GM19438 (cell line): ENCODE data around the gene C2orf74.
"Not testable (repeated sequence)": the region's sequence is repeated elsewhere in the genome, so short reads cannot be mapped to it uniquely, and the experiment has no call there.

Experiments used
- ATAC-seq: cut with Tn5 transposase; IDR thresholded peaks from one replicate; pipeline ENCODE4 v1.9.1; 2021; ENCODE audit warnings: low read depth; ENCODE audit not compliant: unreplicated experiment

C2orf74 gene

DNA sequence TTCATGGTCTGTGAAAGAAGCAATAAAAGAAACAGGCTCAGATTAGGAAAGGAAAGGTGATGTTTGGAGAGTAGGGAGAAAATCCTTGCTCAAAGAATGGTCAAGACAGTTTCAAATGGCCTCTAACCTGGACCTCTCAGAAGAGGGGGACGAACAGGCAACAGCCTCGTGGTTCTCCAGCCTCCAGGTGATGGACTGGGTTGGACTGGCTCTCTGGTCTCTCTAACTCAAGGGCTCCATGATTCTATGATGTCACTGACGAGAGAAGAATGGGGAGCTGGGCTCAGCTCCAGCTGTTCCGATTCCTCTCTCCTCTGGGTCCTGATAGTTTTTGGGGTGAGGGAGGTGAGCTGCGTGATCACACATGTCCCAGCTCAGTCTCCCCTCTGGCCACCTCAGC is at the start of gene C2orf74:
C2orf74 (plus strand) TSS at position 301 of the 400 bp plus-strand sequence. CDS start 327 bp downstream, outside the sequence.
- no peak for ATAC-seq

DNA sequence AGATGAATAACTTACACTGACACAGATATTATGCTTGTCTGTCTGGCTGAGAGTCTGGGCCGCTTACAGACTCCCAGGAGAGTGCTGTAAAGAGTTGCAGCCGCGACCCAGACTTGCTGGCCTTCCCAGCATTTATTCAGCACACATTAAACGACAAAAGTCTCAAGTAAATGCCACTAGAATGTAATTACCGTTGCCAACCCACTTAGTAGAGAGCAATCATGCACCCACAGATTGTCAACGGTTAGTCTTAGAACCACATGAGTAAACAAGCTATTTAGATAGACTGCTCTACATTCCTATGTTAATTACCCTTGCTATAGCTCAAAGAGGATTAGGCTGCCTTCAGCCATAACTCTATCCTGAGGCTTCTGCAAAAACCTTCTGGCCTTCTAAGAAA is 47.8 kb upstream of the C2orf74 start:
- ATAC-seq = no peak

DNA sequence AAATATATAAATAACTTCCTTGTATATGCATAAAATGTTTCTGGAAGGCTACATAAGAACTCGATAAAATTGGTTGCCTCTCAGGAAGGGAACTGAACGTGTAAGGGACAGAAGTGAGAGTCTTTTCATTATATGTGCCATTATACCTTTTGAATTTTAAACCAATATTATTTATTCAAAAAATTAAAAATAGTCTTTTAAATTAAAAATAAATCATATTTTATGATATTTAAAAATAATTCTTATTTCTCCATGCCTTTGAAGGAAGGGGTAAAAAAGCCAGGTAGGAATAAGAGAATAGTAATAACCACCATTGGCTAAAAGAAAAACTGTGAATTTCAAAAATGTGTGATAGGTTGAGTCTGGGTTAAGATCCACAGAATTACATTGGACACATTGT is 45.7 kb upstream of the C2orf74 start:
- no peak for ATAC-seq

DNA sequence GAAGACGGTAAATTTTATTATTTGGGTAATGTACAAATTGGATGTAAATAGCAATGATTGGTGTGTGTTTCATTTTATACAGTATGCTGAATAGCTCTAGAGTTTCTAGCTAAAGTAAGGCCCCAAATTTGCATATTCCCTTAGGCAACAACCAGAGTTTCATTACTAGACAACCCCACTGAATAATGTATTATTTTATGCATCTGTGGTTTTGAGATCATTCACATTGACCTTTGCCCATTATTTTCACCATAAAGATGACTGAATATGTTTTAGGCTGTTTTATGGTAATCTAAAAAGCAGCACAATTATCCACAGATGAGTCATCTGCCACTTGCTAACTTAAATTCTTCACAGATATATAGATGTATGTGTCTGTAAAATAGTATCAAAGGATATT is 44.5 kb upstream of the C2orf74 start:
- no peak for ATAC-seq

DNA sequence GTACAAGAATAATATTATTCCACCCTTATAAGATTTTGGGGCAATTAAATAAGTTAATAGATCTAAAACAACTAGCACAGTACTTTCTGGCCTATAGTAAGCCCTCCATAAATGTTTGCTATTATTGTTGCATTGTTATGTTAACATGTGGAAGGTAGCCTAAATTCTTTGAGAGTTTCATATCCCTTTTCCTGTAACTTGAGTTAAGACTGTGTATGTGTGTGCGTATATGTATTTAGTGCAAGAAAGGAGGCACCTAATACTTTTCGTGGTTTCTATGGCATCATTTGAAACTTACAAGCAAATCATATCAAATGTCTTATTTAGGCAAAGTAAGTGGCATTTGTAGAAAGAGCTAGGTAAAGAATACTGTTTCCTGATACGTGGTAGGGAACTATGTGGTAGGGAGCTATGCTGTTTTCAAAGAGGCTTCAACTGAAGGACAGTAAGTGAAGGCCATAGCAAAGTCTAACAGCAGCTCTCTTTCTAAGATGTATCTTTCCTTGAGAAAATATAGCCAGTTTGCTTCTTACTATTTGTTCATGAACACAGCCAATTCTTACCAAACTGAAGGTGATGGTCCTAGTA is 36.8 kb upstream of the C2orf74 start:
- ATAC-seq = no peak

DNA sequence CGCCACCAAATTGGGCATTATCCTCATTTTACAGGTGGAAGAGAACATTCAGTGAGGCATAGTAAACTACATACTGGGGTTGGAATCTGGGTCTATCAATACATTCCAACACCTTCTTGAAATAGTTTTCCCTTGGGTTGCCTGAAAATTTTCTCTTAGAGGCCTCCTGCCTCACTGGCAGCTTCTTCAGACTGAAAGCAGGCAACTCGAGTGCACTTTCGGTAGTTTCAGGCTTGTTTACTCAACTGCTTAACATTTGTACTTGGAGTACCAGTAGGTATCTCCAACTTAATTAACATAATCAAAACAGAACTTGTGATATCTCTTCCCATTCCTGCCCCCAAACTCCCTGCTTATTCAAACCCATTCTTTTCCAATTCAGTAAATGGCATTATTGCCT is 36.2 kb upstream of the C2orf74 start:
- ATAC-seq = no peak

DNA sequence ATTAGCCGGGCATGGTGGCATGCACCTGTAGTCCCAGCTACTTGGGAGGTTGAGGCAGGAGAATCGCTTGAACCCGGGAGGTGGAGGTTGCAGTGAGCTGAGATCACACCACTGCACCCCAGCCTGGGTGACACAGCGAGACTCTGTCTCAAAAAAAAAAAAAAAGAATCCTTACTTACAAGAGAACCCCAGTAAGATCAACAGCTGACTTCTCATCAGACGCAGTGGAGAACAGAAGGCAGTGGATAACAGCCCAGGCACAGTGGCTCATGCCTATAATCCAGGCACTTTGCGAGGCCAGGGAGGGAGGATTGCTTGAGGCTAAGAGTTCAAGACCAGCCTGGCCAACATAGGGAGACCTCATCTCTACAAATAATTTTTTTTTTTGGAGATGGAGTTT is 33.9 kb upstream of the C2orf74 start:
- not testable (repeated sequence) for ATAC-seq

DNA sequence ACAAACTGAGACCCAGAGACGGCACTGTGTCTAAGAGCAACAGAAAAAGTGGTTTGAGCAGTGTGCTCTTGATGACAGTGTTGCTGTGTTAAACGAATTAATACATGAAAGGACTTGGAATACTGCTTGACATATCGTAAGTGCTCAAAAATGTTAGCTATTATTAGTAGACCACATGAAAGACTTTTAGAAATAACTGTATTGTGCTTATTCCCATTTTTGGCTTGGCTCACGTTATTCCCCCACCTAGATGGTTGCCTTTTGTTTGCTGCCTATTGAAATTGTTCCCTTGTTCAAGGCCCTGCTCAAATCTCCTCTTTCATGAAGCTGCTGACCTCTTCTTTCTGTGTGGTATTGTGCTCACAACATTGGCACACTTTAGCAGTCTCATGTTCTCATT is 27.8 kb upstream of the C2orf74 start:
- no peak for ATAC-seq

DNA sequence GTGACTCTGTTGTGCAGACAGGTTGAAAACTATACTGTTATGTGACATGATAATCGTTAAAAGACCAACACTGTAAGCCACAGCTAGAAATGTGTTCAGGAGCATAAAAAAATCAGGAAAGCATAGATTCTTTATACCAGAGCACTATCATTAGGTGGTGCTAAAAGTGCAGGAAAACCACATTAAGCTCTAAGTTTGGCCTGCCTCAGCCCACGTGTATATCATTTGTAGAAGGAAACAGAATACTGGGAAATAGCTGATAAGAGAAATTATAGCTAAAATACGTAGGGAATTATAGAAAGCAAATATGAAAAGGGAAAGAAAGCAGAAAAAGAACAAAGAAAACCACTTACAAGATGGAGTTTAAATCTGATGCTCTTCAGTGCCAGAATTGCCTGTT is 26.5 kb upstream of the C2orf74 start:
- no peak for ATAC-seq

DNA sequence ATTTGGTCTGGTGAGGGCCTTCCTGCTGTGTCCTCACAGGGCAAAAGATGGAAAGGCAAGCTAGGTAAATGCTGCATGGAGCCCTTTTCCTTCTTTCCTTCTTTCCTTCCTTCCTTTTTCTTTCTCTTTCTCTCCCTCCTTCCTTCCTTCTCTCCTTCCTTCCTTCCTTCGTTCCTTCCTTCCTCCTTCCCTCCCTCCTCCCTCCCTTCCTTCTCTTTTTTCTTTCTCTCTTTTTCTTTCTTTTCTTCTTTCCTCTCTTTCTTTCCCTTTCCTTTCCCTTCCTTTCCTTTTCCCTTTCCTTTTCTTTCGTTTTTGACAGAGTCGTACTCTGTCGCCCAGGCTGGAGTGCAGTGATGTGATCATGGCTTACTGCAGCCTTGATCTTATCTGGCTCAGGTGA is 23.1 kb upstream of the C2orf74 start:
- no peak for ATAC-seq

DNA sequence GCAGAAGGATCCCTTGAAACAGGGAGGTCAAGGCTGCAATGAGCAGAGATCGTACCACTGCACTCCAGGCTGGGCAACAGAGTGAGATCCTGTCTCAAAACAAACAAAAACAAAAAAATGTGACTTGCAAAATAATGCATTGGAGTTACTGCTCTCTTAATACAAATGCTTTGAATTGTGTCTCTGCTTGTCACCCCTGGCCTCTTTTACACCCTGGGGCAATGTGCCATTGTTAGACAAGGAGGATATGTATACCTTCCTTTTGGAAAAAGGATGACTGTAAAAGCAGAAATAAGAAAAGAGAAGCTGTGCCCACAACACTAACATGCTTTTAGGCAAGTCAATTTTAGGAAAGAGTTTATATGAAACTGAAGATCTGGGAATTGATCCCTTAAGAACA is 20.8 kb upstream of the C2orf74 start:
- no peak for ATAC-seq

DNA sequence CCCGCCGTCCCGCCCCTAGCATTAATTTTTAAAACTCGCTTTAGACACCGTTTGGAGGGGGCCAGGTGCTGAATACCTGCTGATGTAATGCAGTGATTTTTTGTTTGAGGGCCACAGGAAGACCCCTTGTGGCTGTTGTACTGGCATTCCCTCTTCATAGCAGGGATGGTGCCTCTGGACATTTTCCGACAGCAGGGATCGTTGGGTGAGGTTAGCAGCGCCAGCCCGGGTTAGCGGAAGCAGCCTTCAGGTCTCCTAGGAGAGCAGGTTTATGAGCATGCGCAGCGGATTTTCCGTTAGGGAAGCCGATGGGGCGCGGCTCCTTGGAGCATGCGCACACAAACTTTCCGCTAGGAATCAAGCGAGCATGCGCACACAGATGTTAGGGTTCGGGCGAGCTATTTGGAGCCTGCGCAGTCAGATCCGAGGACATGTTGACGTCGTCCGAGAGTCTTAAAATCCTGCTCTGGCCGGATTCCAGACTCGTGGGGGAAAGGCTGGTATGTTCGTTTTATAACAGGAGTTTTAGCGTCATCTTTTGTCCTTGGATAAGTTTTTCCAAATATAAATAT is 17.2 kb upstream of the C2orf74 start:
- peak; percentile 92 for ATAC-seq

DNA sequence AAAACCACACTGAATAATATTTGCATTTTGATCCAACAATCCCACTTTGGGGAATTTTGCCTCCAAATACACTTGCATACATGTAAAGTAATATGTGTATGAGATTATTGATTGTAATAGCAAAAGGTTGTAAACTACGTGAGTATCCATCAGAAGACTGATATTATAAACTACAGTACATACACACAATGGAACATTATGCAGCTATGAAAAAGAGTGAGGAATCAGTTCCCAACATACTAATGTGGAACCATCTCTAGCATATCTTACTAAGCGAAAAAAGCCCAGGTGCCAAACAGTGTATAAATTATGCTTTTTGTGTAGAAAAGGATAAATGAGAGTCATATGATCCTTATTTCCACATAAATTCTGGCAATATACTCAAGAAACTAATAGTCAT is 16.0 kb upstream of the C2orf74 start:
- ATAC-seq = no peak

DNA sequence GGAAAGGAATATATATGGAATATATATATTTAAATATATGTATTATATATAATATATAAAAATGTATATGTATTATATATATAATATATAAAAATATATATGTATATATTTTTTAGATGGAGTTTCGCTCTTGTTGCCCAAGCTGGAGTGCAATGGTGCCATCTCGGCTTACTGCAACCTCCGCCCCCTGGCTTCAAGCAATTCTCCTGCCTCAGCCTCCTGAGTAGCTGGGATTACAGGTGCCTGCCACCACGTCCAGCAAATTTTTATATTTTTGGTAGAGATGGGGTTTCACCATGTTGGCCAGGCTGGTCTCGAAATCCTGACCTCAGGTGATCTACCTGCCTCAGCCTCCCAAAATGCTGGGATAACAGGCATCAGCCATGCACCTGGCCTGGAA is 13.9 kb upstream of the C2orf74 start:
- ATAC-seq = not testable (repeated sequence)

DNA sequence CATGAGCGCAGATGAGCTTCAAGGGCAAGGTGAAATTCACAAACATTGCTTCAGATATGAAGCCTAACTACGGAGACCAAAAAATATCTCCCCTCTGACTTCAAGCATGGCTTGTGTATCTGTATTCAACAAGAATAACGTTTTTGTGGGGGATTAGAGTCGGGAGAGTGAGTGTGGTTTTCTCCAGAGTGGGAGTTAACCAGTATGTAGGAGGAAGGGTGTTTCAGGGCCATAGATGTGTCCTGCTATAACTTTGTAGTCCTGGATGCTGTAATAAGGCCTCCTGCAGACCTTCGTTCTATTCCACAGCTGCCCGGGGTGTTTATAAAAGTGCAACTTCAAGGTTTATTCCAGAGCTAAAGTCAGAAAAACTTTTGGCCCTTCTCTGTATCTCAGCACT is 12.9 kb upstream of the C2orf74 start:
- ATAC-seq = no peak

DNA sequence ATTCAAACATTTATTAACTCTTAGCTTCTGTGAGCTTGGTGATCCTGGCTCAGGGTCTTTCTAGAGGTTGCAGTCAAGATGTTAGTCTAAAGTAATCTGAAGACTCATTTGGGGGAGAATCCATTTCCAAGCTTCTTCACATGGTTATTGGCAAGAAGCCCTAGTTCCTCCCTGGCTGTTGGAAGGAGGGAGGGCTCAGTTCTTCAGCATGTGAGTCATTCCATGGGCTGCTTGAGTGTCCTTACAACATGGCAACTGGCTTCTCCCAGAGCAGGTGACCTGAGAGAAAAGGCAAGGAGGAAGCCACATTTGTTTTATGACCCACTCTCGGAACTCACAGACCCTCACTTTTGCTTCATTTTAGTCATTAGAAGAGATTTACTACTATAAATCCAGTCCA is 10.6 kb upstream of the C2orf74 start:
- ATAC-seq = no peak

DNA sequence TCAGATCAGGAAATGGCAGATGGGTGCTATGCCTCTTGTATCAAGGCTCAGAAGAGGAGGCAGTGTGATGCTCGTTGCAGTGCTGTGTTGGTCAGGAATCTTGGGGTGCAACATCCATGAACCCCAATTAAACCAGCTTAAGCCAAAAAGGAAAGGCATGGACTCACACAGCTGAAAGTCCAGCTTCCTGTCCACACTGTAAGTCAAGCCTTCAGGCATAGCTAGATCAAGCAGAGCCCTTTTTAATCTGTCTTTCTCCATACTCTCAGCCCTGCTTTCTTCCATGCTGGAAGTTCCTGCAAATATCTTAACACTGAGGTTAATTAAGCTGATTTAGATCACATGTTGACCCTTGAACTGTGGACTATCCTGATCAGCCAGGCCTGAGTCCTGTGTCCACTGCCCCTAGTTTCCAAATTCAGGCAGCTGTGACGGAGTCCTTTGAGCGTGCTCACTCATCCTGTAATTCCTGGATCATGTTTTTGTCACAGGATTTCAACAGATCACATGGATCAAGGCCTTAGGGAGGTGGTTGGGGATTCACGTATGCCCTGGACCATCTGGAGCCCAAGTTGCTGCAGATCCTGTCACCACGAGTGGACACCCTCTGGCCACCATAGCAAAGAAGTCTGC is 4.5 kb upstream of the C2orf74 start:
- no peak for ATAC-seq

DNA sequence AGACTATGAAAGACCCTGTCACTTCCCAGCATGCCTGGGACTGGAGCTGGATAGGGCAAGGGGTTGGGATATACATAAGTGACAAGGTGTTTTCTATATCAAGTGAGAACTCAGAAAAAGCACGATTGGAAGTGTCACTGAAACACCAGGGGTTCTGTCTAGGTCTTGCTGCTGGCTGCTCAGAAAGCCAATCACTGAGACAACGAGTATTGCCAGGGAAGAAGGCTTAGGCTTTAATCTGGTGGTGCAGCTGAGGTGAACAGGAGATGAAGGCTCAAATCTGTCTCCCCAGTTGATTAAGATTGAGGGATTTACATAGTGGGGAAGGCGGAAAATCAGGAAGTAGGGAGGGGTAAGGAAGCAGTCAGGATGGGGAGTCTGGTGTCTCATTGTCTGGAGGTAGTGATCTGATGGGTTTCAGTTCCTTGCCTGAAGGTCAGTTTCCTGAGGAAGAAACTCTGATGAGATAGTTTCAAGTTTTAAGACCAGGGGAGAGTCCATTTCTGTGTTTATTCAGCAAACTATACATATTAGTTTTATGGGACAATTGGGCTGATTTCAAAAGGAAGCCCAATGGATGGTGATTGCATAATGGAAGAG is 3.5 kb upstream of the C2orf74 start:
- ATAC-seq = no peak

DNA sequence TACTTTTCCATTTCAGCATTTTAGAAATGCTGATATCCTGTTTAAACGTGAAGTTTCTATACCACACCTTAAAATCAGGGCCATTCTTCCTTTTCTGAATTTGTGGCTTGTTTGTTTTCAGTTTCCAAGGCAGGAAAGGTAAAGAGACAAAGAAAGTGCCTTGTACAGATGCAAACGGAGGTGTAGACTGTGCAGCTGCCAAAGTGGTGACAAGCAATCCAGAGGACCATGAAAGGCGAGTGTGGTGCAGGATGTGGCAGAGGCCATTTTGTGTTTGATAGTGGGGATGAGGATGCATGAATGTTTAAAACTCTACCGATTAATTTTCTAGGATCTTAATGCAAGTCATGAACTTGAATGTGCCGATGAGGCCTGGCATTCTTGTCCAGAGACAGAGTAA is 733 bp downstream of the C2orf74 start:
- ATAC-seq = no peak

DNA sequence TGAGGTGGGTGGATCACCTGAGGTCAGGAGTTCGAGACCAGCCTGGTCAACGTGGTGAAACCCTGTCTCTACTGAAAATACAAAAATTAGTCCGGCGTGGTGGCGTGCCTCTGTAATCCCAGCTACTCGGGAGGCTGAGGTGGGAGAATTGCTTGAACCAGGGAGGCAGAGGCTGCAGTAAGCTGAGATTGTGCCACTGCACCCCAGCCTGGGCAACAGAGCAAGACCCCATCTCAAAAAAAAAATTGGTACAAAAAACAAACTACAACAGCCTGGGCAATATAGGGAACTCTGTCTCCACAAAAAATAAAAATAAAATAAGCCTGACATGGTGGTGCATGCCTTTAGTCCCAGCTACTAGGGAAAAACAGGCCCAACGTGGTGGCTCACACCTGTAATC is 3.1 kb downstream of the C2orf74 start:
- ATAC-seq = not testable (repeated sequence)

DNA sequence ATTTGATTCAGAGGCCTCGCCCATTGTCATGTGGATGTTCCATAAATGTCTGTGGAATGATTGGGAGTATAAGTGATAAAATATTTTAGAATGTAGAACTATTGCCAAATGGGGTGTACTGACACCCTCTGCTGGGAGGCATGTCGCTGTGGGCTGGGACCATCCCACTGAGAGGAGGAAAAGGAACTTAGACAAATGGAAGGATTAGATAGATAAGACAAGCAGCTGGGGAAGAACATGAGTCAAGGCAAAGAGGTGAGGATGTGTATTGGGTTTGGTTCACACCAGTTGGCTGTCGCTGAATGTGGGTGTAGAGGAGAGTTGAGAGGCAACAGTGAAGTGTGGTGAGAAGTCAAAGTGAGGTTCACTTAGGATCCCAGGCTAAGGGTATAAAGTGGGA is 4.0 kb downstream of the C2orf74 start:
- ATAC-seq = no peak

DNA sequence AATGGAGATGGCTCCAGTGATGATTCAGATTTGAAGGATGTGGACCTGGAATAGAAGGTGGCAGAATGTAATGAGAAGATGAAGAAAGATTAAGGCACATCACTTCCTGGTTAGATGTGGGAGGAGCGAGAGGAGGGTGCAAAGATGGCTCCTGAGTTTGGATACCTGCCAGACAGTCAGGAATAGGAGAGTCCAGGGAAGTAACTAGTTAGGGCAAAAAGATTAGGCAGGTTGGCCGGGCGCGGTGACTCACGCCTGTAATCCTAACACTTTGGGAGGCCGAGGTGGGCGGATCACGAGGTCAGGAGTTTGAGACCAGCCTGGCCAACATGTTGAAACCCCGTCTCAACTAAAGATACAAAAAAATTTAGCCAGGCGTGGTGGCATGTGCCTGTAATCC is 5.6 kb downstream of the C2orf74 start:
- no peak for ATAC-seq
